HG03378 (cell line): ENCODE results near the gene ATP2A1.
"Not testable (repeated sequence)": the region's sequence is repeated elsewhere in the genome, so short reads cannot be mapped to it uniquely, and the experiment has no call there.

Experiments used
- ATAC-seq: cut with Tn5 transposase; IDR thresholded peaks from one replicate; pipeline ENCODE4 v1.9.1; 2021; ENCODE audit warnings: mild to moderate bottlenecking, moderate library complexity; ENCODE audit not compliant: unreplicated experiment

Gene ATP2A1

DNA sequence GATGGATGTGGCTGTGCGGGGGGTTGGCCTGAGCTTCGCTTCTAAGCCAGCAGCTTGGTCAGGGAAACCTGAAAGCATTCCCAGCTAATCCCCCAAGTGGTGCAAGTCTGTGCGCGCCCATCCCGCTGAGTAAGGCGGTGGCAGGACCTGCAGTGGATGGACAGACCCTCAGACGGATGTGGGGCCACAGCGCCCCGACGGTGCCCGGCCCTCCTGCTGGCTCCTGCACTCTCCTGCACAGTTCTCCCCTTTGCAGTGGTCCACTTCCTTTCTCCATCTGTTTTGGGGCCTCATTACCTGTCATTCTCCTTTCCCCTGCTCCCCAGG lies 2.3 kb downstream of the ATP2A1 start:
- ATAC-seq: no peak

DNA sequence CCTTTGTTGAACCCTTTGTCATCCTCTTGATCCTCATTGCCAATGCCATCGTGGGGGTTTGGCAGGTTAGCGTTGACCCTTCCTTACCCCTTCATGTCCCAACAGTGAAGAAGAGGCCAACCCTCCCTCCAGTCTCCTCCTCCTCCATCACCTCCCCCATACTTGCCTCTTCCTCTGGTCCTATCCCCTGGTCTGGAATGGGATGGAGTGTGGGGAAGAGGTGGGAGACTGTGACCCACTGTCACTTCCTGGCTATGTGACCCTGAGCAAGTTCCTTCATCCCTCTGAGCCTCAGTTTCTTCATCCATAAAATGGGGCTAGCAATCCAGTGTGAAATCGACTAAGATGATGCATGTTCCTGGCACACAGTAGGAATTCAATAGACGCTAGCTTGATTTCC lies 2.7 kb downstream of the ATP2A1 start:
- no peak for ATAC-seq

DNA sequence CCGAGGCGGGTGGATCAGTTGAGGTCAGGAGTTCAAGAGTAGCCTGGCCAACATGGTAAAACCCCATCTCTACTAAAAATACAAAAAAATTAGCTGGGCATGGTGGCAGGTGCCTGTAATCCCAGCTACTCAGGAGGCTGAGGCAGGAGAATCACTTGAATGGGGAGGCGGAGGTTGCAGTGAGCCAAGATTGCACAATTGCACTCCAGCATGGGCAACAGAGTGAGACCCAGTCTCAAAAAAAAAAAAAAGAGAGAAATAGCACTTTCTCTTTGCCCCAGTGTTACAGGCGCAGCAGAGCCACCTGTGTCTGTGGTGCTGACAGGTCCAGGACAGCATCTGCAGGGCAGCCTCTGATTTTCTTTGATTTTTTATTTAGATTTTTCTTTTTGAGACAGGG lies 3.3 kb downstream of the ATP2A1 start:
- ATAC-seq: not testable (repeated sequence)

DNA sequence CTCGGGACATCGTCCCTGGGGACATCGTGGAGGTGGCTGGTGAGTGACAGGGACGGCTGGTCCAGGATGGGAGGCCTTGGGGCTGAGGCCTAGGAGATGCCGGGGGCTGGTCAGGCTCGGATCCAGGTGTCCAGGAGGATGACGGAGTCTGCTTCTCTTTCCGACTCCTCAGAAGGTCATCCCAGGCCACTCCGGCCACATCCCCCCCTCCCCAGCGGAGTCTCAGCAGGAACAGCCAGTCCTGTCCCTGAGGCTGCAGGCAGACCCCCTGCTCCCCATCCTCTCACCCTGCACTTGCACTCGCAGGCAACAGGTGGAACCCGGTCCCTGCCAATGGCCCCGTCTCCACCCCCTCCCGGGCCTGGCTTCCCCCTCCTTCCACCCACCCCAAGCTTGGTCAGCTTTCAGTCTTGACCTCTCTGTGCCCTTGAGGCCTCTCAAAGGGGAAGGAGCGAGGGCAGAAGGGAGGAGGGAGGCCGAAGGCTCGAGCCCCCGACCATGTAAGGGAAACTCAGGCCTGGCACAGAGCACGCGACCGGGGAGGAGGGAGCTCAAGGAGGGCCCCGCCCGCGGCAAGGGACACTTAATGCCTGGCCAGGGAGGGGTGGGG lies 4.4 kb downstream of the ATP2A1 start:
- ATAC-seq: no peak

DNA sequence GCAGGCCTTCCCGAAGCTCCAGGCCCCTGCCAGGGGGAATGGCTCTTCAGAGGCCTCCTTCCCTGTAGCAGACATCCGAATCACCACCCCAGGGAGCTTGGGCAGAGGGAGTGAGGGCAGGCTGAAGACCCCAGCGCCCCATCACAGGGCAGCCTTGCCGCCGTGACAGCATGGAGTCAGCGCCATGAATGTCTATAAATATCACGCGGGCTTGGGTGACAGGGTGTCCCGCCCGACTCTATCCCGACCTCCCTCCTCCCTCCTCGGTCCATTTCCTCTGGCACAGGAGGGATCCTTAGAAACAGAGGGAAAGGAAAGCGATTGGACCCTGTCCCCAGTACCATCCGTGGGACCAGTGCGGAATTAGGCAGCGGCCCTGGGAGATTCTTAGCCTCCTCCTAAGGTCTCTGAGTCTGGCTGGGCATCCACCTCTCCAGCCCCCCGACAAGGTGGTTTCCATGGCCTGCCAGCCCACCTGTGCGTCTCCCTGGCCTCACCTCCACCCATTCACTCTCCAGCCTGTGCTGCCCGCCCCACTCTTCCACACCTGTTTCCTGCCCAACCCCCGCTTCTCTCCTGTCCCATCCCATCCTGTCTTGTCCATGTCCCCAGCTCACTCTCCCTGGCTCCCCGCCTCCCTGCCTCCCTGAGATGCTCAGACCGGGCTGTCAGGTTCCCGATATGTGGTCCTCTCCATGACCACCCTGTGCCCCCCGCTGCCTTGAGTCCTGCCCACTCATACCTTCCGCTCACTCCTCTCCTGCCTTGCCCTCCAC lies 5.1 kb downstream of the ATP2A1 start:
- ATAC-seq: no peak

DNA sequence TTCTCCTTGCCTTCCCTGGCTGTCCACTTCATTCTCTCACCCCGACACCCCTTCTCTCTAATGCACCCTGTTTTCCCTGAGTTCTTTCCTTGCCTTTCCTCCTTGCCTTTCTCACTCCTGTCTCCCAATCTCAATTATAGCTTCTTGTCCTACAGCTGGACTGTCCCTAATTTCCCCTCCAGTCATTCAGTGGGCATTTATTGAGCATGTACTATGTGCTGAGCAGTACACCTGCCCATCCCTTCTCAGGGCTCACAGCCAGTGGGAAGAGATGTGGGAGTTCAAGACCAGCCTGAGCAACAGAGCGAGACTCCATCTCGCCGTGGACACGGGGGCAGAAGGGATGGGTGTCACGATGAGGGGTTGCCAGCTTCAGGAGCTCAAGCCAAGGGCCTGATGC lies 5.8 kb downstream of the ATP2A1 start:
- no peak for ATAC-seq

DNA sequence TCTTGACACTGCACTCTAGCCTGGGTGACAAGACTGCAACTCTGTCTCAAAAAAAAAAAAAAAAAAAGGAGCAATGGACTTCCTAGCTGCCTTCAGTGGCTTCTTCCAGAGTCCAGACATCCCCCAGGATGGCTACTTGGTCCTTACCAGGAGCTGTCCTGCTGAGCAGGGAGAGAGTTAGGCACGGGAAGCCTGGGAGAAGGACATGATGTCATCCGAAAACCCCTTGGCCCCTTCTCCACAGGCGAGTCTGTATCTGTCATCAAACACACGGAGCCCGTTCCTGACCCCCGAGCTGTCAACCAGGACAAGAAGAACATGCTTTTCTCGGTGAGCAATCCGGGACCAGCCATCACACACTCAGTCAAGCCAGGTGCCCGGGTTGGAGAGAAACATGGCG lies 8.7 kb downstream of the ATP2A1 start:
- ATAC-seq: no peak

DNA sequence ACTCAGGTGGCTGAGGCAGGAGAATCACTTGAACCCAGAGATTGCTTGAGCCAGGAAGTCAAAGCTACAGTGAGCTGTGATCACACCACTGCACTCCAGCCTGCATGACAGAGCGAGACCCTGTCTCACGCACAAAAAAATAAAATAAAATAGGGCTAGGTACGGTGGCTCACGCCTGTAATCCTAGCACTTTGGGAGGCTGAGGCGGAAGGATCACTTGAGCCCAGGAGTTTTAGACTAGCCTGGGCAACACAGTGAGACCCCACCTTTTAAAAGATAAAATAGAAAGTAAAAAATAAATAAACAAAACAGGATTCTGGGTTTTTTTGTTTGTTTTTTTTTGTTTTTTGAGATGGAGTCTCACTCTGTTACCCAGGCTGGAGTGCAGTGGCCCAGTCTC lies 12.1 kb downstream of the ATP2A1 start:
- ATAC-seq: not testable (repeated sequence)

DNA sequence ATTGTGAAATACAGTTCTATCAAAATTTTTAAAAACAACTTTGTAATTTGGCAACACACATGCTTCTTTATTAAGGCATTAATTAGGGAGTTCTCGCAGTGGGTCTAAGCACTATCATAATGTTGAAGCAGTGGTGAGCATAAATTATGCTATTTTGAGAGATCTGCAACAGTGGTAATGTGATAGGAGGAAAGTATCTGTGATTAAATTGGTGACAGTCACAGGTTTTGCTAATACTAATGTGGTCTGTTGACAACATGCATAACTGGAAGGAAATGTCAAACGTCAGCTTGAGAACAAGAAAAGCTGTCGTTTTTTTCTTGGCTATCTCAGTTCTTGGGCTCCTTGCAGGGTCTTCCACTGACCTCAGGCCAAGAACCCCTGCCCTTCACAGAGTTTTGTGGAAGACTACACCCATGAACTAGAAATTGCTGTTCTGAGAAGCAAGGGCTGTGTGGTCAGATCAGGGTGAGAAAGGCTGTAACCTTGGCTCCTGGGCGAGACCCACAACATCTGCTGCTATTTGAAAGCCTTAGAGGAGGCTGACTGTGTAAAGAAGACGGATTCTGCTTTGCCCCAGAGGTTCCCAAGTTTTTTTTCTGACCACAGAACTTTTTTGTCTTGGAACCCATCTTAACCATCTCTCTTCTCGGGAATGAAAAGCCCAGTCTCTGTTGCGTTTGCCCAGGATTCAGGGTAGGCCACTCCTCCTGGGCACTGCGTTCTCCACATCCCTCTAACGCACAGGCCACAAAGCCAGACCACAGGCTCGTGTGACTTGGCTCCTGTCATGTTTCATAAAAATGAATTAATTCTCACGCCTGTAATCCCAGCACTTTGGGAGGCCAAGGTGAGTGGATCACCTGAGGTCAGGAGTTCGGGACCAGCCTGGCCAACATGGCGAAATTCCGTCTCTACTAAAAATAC lies 13.9 kb downstream of the ATP2A1 start:
- ATAC-seq: no peak

DNA sequence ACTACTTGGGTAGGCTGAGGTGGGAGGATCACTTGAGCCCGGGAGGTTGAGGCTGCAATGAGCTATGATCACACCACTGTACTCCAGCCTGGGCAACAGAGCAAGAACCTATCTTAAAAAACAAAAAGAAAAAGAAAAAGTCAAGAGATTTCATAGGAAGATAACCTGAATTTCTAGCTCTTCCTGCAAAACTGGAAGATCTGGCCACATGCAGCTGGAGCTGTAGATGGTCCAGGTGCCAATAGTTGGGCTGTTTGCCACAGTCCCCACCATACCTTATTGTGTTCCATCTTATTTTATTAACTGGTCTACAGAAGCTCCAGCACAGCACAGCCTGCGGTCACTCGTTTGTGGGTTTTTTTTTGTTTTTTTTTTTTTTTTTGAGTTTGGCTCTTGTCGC lies 15.0 kb downstream of the ATP2A1 start:
- ATAC-seq: no peak

DNA sequence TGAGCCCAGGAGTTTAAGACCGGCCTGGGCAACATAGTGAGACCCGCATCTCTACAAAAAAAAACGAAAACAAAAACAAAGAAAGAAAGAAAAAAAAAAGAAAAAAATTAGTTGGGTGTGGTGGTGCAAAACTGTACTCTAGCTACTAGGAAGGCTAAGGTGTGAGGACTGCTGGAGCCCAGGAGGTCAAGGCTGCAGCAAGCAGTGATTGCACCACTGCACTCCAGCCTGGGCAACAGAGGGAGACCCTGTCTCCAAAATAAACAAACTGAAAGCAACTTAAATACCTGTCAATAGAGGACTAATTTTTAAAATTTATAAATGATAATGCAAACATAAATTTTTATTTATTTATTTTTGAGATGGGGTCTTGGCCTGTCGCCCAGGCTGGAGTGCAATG lies 17.3 kb downstream of the ATP2A1 start:
- no peak for ATAC-seq

DNA sequence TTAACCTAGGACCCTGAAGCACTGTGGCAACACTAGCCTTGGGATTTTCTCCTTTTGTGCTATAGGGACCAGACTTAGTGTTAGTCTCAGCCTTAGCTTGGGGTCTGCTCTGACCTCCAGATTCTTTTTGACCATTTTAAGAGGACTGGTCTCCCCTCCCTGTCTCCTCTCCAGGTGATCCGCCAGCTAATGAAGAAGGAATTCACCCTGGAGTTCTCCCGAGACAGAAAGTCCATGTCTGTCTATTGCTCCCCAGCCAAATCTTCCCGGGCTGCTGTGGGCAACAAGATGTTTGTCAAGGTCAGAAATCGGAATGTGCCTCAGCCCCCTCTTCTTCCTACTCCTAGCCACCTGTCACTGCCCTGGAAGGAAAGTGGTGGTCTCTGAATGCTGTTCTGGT lies 19.5 kb downstream of the ATP2A1 start:
- ATAC-seq: no peak

DNA sequence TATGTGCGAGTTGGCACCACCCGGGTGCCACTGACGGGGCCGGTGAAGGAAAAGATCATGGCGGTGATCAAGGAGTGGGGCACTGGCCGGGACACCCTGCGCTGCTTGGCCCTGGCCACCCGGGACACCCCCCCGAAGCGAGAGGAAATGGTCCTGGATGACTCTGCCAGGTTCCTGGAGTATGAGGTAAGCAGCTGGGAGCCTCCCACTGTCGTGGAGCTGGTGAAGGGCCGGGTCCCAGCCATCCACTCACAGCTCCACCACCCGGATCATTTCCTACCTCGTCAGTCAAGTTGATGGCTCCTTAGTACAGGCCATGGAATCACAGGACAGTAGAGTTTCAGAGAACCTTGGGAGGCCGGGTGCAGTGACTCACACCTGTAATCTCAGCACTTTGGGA lies 20.0 kb downstream of the ATP2A1 start:
- ATAC-seq: no peak

DNA sequence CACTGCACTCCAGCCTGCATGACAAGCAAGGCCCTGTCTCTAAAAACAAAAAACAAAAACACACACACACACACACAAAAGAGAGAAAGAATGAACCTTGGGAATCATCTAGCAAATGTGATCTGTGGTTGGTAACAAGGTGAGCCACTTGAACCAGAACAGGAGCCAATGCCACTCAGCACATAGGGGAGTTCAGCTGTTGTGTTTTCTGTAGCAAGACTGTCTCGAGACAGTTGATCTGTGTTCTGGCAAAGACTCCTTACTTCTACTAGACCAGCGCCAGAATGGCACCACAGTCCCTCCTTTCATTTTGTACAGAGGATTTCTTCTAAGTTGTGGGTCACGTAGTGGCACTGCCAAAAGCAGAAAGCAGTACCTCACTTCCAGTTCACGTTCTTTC lies 20.7 kb downstream of the ATP2A1 start:
- no peak for ATAC-seq

DNA sequence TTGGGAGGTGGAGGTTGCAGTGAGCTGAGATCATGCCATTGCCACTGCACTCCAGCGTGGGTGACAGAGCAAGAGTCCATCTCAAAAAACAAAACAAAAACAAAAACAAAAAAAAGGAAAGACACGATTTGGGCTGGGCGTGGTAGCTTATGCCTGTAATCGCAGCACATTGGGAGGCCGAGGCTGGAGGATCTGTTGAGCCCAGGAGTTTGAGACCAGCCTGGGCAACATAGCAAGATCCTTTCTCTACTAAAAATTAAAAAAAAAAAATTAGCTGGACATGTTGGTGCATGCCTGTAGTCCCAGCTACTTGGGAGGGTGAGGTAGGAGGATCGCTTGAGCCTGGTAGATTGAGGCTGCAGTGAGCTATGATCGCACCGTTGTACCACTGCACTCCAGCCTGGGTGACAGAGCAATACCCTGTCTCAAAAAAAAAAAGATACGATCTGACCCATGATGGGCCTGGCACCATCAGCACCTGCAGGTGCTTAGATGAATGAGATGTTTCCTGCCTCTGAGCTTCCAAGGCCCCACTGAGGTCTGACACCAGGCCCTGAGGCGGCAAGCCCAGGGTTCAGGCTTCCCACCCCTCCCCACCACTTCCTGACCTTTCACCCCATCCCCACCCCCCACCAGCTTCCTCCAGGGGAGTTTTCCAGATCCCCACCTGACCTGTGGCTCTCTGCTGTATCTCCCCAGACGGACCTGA lies 21.7 kb downstream of the ATP2A1 start:
- no peak for ATAC-seq

DNA sequence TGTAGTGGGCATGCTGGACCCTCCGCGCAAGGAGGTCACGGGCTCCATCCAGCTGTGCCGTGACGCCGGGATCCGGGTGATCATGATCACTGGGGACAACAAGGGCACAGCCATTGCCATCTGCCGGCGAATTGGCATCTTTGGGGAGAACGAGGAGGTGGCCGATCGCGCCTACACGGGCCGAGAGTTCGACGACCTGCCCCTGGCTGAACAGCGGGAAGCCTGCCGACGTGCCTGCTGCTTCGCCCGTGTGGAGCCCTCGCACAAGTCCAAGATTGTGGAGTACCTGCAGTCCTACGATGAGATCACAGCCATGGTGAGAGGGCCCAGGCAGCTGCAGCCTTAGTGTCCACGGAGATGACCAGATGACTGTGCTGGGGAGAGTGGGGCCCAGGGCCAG lies 22.3 kb downstream of the ATP2A1 start:
- no peak for ATAC-seq

DNA sequence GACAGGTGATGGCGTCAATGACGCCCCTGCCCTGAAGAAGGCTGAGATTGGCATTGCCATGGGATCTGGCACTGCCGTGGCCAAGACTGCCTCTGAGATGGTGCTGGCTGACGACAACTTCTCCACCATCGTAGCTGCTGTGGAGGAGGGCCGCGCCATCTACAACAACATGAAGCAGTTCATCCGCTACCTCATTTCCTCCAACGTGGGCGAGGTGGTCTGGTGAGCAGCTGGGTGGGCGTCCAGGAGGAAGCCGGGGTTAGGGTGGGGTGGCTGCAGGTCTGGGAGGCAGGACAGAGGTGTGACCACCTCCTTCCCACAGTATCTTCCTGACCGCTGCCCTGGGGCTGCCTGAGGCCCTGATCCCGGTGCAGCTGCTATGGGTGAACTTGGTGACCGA lies 23.6 kb downstream of the ATP2A1 start:
- ATAC-seq: no peak

DNA sequence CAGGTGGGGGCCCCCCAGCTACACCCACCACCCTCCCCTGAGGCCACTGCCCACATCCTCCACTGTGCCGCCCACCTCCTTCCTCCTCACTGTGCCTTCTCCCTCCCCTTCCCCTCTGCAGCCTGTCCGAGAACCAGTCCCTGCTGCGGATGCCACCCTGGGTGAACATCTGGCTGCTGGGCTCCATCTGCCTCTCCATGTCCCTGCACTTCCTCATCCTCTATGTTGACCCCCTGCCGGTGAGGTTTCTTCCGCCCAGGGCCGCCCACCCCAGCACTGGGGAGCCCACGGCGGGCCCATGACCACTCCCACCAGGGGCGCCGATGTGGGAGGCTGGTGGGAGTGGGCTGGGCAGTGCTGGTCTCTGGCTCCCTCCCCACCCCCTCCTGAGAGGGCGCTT lies 24.6 kb downstream of the ATP2A1 start:
- no peak for ATAC-seq

DNA sequence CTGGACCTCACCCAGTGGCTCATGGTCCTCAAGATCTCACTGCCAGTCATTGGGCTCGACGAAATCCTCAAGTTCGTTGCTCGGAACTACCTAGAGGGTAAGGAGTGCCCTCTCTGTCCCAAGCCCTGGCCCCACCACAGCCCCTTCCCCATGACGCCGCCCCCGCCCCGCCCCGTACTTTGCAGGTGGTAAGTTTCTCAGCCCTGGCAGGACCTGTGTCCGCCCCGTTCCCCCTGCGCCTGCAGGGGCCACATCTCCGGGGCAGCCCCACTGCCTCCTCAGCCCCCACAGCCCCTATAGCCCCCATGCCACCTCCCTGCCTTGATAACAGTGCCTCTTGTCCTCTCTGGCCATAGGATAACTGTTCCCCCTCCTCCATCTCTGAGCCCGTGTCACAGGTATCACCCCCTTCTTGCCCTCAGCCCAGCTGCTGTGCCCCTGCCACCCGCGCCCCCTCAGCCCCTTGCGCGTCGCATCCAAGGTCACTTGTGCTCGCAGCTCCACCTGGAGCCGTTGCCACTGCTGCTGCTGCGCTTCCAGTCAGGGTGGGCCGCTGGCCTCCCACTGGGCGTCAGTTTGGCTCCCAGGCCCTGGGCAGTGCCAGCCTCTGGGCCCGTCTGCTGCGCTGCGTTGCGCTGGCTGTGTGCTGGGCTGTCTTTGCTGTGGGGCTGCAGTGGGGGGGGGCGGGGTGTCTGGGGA lies 25.2 kb downstream of the ATP2A1 start:
- ATAC-seq: no peak

DNA sequence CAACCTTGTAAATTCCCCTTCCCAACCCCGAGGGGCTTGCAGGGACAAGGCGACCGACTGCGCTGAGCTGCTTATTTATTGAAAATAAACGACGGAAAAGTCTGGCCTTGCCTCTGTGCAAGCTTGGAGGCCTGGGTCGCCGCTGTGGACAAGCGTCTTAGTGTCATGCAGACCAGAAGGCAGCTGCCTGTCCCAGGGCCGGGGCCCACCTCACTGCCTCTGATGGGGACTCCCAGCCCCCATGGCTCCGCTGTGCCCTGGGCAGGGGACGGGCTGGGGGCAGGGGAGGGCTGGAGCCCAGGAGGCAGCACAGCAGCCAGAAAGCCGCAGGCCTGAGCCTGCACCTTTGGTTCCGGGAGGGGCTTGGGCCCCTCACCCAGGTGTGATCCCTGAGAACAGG lies 26.1 kb downstream of the ATP2A1 start:
- ATAC-seq: no peak

DNA sequence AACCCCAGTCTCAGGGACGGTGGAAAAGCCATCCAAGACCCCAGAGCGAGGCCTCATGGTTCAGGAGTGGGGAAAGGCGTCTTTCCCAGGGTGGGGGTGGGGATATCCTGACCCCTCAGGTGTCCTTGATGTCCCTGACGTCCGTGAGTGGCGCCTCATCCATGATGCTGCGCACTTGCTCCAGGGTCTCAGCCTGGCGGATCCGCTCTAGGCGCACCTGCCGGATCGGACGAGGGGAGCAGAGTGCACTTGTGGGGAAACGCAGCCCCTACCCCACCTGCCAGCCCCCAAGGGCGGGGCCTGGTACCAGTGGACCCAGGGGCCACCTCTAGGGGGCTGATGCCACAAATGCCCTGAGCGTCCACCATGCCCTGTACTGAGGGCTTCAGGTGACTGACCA lies 26.5 kb downstream of the ATP2A1 start:
- no peak for ATAC-seq
